A549 (cell line): Measurements from ENCODE around the gene AP1M1.

Experiments used
- CTCF ChIP-seq: fragments of >200 bp; sonication (Bioruptor Twin); formaldehyde crosslinking; IDR thresholded peaks from 3 replicates; pipeline ENCODE4 v1.5.1; 2016
- HDAC2 ChIP-seq: fragments of 200-600 bp; sonication (generic); IDR thresholded peaks from 2 replicates; pipeline ENCODE4 v1.6.1; 2016
- POLR2A ChIP-seq: IDR thresholded peaks from 2 replicates; pipeline ENCODE4 v1.6.1; 2012; ENCODE audit warnings: mild to moderate bottlenecking, low read length
- POLR2AphosphoS2 ChIP-seq: conservative IDR thresholded peaks from 2 replicates; pipeline ENCODE4 v1.6.1; 2012; ENCODE audit warnings: low read length, improper control_type of control experiment, inconsistent platforms
- RCOR1 ChIP-seq: fragments of 150-350 bp; IDR thresholded peaks from 2 replicates; pipeline ENCODE4 v1.6.1; 2014; ENCODE audit warnings: antibody characterized with exemption, low read length, low read depth
- TF ChIP-seq, protein P1 (sequence below): IDR thresholded peaks from 2 replicates; pipeline ENCODE4 v1.6.1; 2012
- TF ChIP-seq, protein P2 (sequence below): IDR thresholded peaks from 2 replicates; pipeline ENCODE4 v1.6.1; 2012; ENCODE audit warnings: low read depth, borderline replicate concordance

DNA sequence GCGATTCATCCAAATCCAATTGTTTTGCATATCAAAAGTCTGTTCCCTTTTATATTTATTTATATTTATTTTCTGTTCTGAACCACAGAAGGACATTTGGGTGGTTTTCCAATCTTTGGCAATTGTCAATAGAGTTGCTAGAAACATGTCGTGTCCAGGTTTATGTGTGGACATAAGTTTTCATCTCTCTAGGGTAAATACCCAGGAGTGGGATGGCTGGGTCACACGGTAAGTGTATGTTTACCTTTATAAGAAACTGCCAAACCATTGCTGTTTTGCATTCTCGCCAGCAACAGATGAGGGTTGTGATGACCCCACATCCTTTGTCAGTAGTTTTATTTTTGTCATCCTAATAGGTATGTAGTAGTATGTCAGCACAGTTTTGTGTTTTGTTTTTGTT lies 12.5 kb downstream of the AP1M1 start:
- no peak for TF ChIP-seq POLR2A
- no peak for TF ChIP-seq HDAC2
- no peak for TF ChIP-seq CTCF
- TF ChIP-seq, protein P1, sequence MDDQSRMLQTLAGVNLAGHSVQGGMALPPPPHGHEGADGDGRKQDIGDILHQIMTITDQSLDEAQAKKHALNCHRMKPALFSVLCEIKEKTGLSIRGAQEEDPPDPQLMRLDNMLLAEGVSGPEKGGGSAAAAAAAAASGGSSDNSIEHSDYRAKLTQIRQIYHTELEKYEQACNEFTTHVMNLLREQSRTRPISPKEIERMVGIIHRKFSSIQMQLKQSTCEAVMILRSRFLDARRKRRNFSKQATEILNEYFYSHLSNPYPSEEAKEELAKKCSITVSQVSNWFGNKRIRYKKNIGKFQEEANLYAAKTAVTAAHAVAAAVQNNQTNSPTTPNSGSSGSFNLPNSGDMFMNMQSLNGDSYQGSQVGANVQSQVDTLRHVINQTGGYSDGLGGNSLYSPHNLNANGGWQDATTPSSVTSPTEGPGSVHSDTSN = no peak
- TF ChIP-seq, protein P2, sequence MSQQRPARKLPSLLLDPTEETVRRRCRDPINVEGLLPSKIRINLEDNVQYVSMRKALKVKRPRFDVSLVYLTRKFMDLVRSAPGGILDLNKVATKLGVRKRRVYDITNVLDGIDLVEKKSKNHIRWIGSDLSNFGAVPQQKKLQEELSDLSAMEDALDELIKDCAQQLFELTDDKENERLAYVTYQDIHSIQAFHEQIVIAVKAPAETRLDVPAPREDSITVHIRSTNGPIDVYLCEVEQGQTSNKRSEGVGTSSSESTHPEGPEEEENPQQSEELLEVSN = no peak
- TF ChIP-seq POLR2AphosphoS2 = no peak
- no peak for TF ChIP-seq RCOR1
